ENCODE results near the gene TMEM35B.
"Not testable (repeated sequence)": the region's sequence is repeated elsewhere in the genome, so short reads cannot be mapped to it uniquely, and the experiment has no call there.

The TMEM35B gene

GRCh38 chr1:34975771-34976170 lies 9.4 kb downstream of the TMEM35B start:
- DNase-seq (ENCODE audit: low read depth), result no peak

DNA sequence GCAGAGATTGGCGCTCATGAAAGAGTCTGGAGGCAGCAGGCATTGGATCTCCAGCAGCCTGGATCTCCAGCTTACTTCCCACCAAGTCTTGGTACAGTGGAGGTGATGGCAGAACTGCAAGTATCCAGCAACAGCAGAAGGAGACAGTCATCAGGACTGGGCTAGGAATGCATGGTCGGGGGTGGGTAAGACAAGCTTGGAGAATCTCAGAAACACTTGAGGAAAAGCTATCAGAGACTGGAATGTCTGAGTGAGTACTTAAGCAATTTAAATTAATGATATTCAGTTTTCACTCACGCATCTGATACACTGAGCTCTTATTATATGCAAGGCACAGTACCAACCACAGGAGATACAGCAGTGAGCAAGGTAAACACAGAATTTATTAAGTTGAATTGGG lies 9.8 kb downstream of the TMEM35B start:
- no peak for DNase-seq (ENCODE audit: low read depth)

- DNase-seq (ENCODE audit: low read depth), result no peak
Measured at GRCh38 chr1:34974626-34975025, 10.5 kb downstream of the TMEM35B start.

GRCh38 chr1:34973326-34973725 lies 11.8 kb downstream of the TMEM35B start:
- DNase-seq (ENCODE audit: low read depth), result no peak

GRCh38 chr1:34970829-34971228 lies 14.3 kb downstream of the TMEM35B start:
- no peak for DNase-seq (ENCODE audit: low read depth)

DNA sequence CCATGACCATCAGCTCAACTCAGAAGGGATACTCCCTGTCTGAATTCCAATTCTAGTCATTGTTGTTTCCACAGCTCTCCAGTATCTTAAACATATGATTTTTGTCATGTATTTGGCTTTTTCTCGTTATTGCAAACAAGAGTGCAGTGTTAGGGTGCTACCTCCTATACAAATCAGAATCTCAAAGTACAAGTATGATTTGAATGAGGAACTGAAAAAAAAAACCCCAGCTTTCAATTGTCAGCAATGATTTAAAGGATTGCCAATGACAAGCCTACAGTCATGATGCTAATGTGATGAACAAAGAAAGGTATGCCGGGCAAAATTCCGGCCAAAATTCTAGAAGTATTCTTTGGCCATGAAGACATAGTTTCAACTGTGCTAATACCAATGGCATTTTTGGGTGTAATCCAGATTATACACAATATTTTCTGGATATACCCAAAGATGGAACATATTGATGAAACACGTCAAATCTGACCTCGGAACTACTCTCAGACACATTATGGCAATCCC lies 14.9 kb downstream of the TMEM35B start:
- no peak for DNase-seq (ENCODE audit: low read depth)

- DNase-seq (ENCODE audit: low read depth), result not testable (repeated sequence)
Measured at GRCh38 chr1:34968297-34968696, 16.9 kb downstream of the TMEM35B start.

- DNase-seq (ENCODE audit: low read depth), result not testable (repeated sequence)
Measured at GRCh38 chr1:34967672-34968071, 17.5 kb downstream of the TMEM35B start.

GRCh38 chr1:34965597-34965996 lies 19.6 kb downstream of the TMEM35B start:
- DNase-seq (ENCODE audit: low read depth), result no peak

GRCh38 chr1:34950428-34950827 lies 34.7 kb downstream of the TMEM35B start:
- no peak for DNase-seq (ENCODE audit: low read depth)

GRCh38 chr1:34948739-34949138 lies 36.4 kb downstream of the TMEM35B start:
- DNase-seq (ENCODE audit: low read depth), result not testable (repeated sequence)

- not testable (repeated sequence) for DNase-seq (ENCODE audit: low read depth)
Measured at GRCh38 chr1:34947641-34948314, 37.4 kb downstream of the TMEM35B start.

DNA sequence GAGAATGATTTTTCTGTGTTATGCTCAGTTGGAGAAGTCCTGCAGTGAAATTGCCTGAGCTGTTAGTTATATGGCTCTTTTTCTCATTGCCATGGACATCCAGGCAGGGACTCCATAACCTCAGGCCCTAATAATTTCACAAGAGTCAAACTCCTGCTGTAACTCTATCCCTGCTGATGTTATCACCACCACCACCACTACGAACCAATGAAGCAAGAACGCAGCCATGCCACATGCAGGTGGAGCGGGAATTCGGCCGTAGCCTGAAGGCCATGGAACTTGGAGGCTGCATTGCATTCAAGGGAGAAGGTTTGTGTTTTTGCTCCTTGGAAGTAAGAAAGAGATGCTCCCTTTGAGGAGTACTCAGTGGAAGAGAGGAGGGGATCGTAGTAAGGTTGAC lies 38.9 kb downstream of the TMEM35B start:
- DNase-seq (ENCODE audit: low read depth), result no peak

- DNase-seq (ENCODE audit: low read depth), result not testable (repeated sequence)
Measured at GRCh38 chr1:34941798-34942197, 43.3 kb downstream of the TMEM35B start.

Measured in stimulated activated CD8-positive, alpha-beta memory T cell treated with anti-CD3 and anti-CD28 coated beads, Interleukin-15, amount 100 ng/mL, for 1 hour (primary cell).